ENCODE data around the gene PCTP.

DNA sequence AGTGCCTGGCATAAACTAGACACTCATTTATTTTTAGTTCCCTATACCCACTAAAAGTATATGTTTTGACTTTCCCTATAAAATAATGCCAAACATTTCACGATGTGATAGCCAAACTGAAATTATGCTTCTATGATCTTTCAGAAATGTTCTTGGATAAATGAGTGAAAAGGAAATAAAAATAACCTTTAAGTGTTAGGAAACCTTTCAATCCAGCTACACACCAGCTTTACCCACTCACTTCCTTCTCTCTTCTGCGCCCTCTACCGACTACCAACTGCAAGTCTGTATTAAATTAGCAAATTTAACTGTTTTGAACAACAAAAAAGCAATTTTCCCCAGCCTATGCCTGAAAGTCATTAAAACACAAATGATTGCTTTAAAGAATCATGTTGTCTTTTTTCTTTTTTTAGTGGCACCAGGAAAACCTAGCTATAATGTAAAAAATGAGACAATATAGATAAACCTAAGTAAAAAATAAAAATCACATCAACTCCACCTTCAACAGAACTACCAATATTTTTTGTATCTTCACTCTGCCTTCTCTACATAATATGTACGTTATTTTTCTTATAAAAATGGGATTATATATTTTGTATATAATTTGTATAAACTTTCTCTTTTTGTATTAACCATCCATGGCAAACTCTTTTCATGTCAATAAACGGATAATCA, 15.0 kb upstream of the PCTP start:
- TF ChIP-seq, protein P1, sequence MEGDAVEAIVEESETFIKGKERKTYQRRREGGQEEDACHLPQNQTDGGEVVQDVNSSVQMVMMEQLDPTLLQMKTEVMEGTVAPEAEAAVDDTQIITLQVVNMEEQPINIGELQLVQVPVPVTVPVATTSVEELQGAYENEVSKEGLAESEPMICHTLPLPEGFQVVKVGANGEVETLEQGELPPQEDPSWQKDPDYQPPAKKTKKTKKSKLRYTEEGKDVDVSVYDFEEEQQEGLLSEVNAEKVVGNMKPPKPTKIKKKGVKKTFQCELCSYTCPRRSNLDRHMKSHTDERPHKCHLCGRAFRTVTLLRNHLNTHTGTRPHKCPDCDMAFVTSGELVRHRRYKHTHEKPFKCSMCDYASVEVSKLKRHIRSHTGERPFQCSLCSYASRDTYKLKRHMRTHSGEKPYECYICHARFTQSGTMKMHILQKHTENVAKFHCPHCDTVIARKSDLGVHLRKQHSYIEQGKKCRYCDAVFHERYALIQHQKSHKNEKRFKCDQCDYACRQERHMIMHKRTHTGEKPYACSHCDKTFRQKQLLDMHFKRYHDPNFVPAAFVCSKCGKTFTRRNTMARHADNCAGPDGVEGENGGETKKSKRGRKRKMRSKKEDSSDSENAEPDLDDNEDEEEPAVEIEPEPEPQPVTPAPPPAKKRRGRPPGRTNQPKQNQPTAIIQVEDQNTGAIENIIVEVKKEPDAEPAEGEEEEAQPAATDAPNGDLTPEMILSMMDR (IDR thresholded peaks at IDR 0.05; ENCODE audit: poor library complexity): peak; percentile 69
- no peak for TF ChIP-seq EZH2 (IDR thresholded peaks at IDR 0.05; ENCODE audit: borderline replicate concordance)
